ENCODE measurements around the gene GPS1.

GPS1 gene

GRCh38 chr17:82047914-82048570, 3.7 kb upstream of the GPS1 start:
- no peak for DNase-seq

GRCh38 chr17:82048571-82048971, 3.1 kb upstream of the GPS1 start:
- no peak for DNase-seq

DNA sequence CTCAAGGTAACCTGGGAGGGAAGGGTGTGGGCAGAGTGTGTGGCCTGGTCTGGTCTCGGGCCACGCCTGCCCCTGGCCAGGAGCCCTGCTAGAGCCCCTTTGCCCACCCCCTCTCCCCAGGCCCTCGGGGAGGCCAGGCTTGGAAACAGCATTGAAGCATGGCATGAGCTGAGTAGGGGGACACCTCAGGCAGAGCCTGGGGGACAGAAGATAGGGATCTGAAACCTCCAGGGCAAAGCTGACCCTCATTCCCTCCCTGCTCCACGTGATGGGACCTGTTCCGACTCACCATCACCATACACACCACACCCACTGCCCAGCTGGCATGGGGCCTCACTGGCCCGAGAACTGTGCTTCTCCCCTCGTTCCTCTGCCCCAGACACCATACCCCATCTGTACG, 2.6 kb upstream of the GPS1 start:
- no peak for DNase-seq

DNA sequence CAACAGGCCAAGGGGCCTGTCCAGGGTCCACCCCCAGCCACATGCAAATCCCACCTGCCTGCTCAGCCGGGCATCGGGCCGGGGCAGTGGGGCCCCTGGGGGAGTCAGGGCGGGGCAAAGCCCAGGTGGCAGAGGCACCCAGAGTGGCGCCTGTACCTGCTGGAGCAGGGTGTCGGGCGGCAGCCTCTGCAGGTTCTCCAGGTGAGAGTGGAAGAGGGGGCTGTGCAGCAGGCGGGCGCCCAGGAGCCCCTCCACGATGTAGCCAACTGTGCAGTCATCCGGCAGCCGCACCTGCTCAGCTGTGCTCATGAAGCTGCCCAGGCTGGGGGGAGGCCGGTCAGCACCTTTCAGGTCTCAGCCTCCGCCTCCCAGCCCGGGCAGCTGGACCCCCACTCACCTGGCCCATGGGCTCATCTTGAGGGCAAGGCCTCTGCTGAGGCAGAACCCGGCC, 2.2 kb upstream of the GPS1 start:
- no peak for DNase-seq

- no peak for DNase-seq
Observed at GRCh38 chr17:82050152-82050760, 1.4 kb upstream of the GPS1 start.

DNA sequence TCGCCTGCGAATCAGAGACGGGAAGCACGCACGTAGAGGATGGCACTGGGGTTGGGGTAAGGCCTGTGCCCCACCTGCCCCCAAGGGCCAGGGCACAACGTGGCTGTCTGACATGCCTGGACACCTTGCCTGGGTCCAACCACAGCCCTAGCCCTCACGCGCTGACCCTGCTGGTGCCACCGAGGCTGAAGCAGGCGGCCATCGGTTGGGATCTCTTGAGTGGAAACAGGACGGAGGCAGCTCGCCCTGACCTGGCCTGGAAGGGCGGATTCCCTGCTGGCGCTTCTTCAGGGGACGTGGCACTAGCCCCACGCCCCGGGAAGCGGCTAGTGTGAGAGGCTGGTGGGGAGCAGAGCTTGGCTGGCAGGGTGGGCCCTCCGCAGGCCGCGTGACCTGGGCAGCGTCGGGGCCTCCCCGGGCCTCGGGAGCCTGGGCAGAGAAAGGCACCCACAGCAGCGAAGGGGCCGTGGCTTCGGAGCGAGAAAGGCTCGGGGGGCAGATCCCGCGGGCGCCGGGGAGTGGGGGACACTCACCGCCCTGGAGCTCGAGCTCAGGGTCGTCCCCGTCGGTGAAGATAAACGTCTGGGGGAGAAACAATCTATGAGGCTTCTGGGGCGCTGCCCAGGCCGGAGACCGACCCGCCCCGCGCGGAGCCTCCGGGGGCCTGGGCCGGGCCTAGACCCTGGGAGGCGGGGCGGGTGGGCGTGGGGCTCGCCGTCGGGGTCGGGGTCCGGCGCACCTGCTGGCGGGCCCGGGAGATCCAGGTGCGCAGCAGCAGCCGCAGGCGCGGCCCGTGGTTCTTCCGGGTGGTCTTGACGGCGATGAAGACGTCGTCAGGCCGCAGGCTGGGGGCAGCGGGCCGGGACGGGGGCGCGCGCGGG, 697 bp upstream of the GPS1 start:
- DNase-seq = no peak

DNA sequence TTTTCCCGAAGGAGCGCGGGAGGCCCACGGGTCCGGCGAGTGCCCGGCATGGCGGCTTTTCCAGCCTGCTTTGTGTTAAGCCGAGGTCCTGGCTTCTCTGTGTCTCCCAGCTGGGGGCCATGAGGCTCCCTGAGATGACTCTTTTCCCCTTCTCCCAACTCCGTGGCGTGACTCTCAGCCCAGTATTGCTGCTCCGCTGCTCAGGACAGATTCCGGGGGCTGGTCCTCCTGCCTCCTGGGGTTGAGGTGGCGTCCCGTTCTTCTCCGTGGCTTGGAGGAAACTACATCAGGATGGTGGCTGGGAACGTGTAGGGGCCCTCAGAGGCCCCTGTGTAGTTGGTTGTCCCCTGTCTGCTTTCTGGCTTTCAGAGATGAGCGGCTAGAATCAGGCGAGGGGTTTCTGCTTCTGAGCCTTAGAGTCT, 951 bp downstream of the GPS1 start:
- no peak for DNase-seq

DNA sequence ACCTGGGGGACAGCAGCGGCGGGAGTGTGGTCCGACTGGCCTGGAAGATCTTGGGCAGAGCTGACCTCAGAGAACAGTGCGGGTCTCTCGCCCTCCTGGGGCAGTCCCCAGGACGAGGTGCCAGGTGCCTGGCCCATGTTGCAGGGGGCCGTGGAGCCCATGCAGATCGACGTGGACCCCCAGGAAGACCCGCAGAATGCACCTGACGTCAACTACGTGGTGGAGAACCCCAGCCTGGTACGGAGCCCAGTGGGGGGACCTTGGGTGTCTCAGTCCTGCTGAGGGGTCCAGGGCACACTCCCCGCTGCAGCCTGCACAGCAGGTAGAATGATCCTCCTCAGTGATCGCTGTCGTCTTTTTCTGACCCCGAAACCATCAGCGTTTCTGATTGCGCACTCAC, 1.4 kb downstream of the GPS1 start:
- no peak for DNase-seq

DNA sequence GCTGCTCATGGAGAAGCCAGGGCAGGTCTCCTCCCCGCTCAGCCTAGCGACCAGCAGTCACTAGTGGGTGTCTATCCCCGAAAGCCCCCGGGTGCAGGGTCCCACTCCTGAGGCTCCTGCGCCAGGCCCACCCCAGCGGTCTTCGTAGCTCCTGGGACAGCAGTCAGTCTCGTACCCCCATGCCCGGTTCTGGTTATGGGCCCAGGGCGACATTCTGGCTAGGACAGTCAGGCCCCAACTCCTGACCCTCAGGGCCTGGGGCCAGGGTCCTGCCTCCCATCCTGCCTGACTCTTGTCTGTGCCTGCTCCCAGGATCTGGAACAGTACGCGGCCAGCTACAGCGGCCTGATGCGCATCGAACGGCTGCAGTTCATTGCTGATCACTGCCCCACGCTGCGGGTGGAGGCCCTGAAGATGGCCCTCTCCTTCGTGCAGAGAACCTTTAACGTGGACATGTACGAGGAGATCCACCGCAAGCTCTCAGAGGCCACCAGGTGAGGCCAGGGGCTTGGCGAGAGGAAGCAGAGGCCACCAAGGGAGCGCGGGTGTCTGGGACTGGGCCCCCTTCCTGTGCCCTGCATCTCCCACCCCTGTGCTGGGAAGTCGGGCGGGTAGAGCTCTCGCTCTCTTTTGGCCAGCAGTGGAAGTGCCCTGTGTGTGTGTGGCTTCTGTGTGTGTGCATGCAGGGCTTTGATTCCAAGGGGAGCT, 2.0 kb downstream of the GPS1 start:
- no peak for DNase-seq

- no peak for DNase-seq
Observed at GRCh38 chr17:82054351-82055022, 2.8 kb downstream of the GPS1 start.

- DNase-seq = no peak
Observed at GRCh38 chr17:82055023-82055964, 3.6 kb downstream of the GPS1 start.

GRCh38 chr17:82055965-82056728, 4.4 kb downstream of the GPS1 start:
- no peak for DNase-seq

- no peak for DNase-seq
Observed at GRCh38 chr17:82056729-82057621, 5.3 kb downstream of the GPS1 start.

DNA sequence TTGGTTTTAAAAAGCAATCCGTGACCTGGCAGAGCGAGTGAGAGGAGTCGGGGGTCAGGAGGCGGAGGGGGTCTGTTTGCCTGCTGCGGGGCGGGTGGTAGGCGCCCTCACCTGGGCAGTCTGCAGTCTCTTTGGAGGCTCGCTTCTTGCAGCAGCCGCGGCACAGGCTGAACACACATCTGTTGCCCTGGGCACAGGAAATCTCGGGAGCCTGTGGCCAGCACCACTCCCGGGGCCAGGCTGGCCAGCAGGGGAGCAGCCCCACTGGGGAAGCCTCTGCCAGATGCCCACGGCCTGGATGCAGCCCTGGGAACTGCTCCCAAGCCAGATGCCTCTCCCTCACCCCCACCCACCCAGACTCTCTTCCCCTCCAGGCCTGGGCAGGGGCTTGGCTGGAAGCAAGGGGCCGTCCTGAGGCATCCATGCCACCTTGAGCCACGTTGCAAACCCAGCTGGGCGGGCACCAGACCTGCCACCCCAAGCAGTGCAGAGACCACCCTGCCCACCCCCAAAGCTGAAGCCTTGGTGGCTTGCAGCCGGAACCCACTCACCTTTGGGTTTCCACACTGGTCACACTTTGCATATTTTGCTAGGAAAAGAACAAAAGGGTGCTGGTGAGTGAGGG, 6.6 kb downstream of the GPS1 start:
- DNase-seq = no peak

GRCh38 chr17:82058855-82059249, 7.2 kb downstream of the GPS1 start:
- DNase-seq = no peak

DNA sequence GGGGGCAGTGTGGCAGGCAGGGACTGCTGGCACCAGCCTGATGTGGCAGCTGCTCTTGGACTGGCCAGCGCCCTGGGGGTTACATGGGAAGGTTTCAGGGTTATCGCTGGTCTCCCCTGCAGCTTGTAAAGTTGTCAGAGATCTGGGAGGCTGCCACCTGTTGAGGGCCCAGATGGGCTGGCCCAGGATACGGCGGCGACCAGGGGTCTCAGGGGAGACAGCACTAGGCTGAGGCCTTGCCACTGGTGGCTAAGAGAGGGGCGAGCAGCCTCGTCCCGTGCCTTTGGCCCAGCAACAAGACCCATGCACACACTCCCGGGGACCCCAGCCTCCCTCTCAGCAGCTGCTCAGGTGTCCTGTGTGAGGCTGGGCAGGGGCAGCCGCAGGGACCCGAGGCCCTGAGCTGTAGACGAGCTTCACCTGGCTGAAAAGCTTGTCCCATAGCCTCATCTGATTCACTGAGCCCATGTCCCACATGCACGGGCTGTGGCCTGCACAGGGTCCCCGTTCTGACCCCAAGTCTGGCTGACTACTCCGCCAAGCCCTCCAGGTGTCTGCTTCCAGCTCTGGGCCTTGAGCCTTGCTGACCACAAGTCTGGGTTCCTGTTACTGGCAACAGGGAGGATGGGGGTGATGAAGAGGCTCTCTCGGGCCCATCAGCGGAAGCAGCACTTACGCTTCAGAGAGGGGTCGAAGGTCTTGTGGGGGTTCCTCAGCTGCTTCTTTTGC, 7.7 kb downstream of the GPS1 start:
- DNase-seq = no peak

DNA sequence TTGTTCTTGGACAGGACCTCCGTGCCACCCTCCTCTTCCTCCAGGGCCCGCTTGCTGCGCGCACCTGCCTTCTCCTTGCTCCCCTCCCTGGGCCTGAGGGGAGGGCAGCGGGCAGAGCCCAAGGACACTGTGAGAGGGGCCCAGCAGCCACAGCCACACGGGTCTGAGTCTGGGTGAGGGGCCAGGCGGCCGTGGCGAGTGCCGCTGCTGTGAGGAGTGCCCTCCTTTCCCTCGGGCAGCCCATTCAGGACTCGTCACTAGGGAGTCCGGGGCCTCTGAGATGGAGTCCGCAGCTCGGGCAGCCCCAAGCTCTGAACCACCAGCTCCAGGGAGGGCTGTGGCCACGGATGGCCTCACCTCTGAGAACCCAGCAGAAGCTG, 8.3 kb downstream of the GPS1 start:
- no peak for DNase-seq

GRCh38 chr17:82060614-82061013, 8.9 kb downstream of the GPS1 start:
- no peak for DNase-seq

Measured in NCI-H1048 (cell line).